H7 (cell line): Measurements from ENCODE around the gene MET. TPM values are rescaled to one million over a fixed set of nuclear protein-coding genes. Genes with fewer than 3 reads are reported as not detected.

Source experiments
- DNase-seq: peaks from one replicate; pipeline ENCODE4 v3.0.0; 2012
- H3K27me3 ChIP-seq: 2 replicates; pipeline ENCODE4 v1.6.0; 2011; ENCODE audit warnings: mild to moderate bottlenecking, low read length; ENCODE audit not compliant: control insufficient read depth, insufficient read depth
- H3K36me3 ChIP-seq: replicated peaks from 2 replicates; pipeline ENCODE4 v1.5.1; 2011; ENCODE audit warnings: low read length; ENCODE audit not compliant: control insufficient read depth, insufficient read depth
- H3K4me3 ChIP-seq: 2 replicates; pipeline ENCODE4 v1.5.1; 2011; ENCODE audit warnings: low read depth, mild to moderate bottlenecking, control low read depth, low read length, moderate library complexity; ENCODE audit not compliant: insufficient read depth
- total RNA-seq: library from RNA; depleted of rRNA; stranded (reverse); fragments of >200 nt; shearing (Covaris generic); gene quantifications from 2 replicates; pipeline ENCODE4 v1.2.3, GENCODE V29; 2014

Gene MET
- total RNA-seq, 1 experiment from 2014 or later = 14.6 TPM

GRCh38 chr7:116797612-116798011 is 125.6 kb downstream of the MET start:
- H3K36me3 ChIP-seq = no peaks in the 10 kb centered on the region
- no peaks in the 10 kb centered on the region for H3K27me3 ChIP-seq
- H3K4me3 ChIP-seq = no peak overlapping the region
- DNase-seq = no peak

- Histone ChIP-seq H3K27me3 (no peaks in the 10 kb centered on the region), H3K36me3 (no peaks in the 10 kb centered on the region), H3K4me3 (no peak overlapping the region)
- no peak for DNase-seq
Measured at GRCh38 chr7:116798232-116798631, 126.2 kb downstream of the MET start.

GRCh38 chr7:116799916-116800315 is 127.9 kb downstream of the MET start:
- Histone ChIP-seq H3K27me3 (no peaks in the 10 kb centered on the region), H3K4me3 (no peak overlapping the region)
- DNase-seq = no peak

GRCh38 chr7:116800594-116800993 is 128.6 kb downstream of the MET start:
- Histone ChIP-seq H3K27me3 (no peaks in the 10 kb centered on the region), H3K36me3 (no peaks in the 10 kb centered on the region), H3K4me3 (no peak overlapping the region)
- DNase-seq = no peak

More at GRCh38 chr7:116799916-116800315, 127.9 kb downstream of the MET start:
- H3K36me3 ChIP-seq = no peaks in the 10 kb centered on the region

GRCh38 chr7:116801092-116801710 is 129.2 kb downstream of the MET start:
- no peak for DNase-seq
- Histone ChIP-seq H3K4me3 (no peak overlapping the region), H3K36me3 (no peaks in the 10 kb centered on the region)

GRCh38 chr7:116802144-116802745 is 130.2 kb downstream of the MET start:
- no peaks in the 10 kb centered on the region for H3K36me3 ChIP-seq
- H3K27me3 ChIP-seq = no peaks in the 10 kb centered on the region
- DNase-seq = no peak
- H3K4me3 ChIP-seq = no peak overlapping the region

More at GRCh38 chr7:116801092-116801710, 129.2 kb downstream of the MET start:
- H3K27me3 ChIP-seq = no peaks in the 10 kb centered on the region

GRCh38 chr7:116802746-116803152 is 130.8 kb downstream of the MET start:
- Histone ChIP-seq H3K4me3 (no peak overlapping the region), H3K36me3 (no peaks in the 10 kb centered on the region), H3K27me3 (no peaks in the 10 kb centered on the region)
- DNase-seq = peak; percentile 14

- Histone ChIP-seq H3K27me3 (no peaks in the 10 kb centered on the region), H3K36me3 (no peaks in the 10 kb centered on the region), H3K4me3 (no peak overlapping the region)
- DNase-seq = no peak
Measured at GRCh38 chr7:116804471-116804870, 132.5 kb downstream of the MET start.

GRCh38 chr7:116805100-116805544 is 133.1 kb downstream of the MET start:
- DNase-seq = no peak
- Histone ChIP-seq H3K4me3 (no peak overlapping the region), H3K36me3 (no peaks in the 10 kb centered on the region), H3K27me3 (no peaks in the 10 kb centered on the region)

GRCh38 chr7:116806046-116806944 is 134.3 kb downstream of the MET start:
- no peak for DNase-seq
- H3K4me3 ChIP-seq = no peak overlapping the region

GRCh38 chr7:116807011-116807560 is 135.1 kb downstream of the MET start:
- no peak for DNase-seq
- Histone ChIP-seq H3K4me3 (no peak overlapping the region), H3K36me3 (no peaks in the 10 kb centered on the region), H3K27me3 (no peaks in the 10 kb centered on the region)

More at GRCh38 chr7:116806046-116806944, 134.3 kb downstream of the MET start:
- Histone ChIP-seq H3K36me3 (no peaks in the 10 kb centered on the region), H3K27me3 (no peaks in the 10 kb centered on the region)

GRCh38 chr7:116809636-116810266 is 137.8 kb downstream of the MET start:
- DNase-seq = peak; percentile 29
- no peaks in the 10 kb centered on the region for H3K27me3 ChIP-seq
- no peak overlapping the region for H3K4me3 ChIP-seq
- no peaks in the 10 kb centered on the region for H3K36me3 ChIP-seq

- Histone ChIP-seq H3K27me3 (no peaks in the 10 kb centered on the region), H3K36me3 (no peaks in the 10 kb centered on the region), H3K4me3 (no peak overlapping the region)
- DNase-seq = no peak
Measured at GRCh38 chr7:116810267-116811116, 138.5 kb downstream of the MET start.
